DOHH2 (cell line): ENCODE measurements around the gene CPA2.

Experiments
- H3F3A ChIP-seq: fragments of 200-600 bp; sonication (generic), shearing (Covaris generic); 2 replicates; pipeline ENCODE4 v1.6.0; 2016; ENCODE audit warnings: antibody characterized with exemption, mild to moderate bottlenecking; ENCODE audit not compliant: control insufficient read depth, insufficient read depth
- H3K27ac ChIP-seq: fragments of 200-600 bp; sonication (generic); 2 replicates; pipeline ENCODE4 v1.5.1; 2014; ENCODE audit warnings: low read depth, mild to moderate bottlenecking, low read length, moderate library complexity
- H3K27me3 ChIP-seq: fragments of 200-600 bp; sonication (generic); 2 replicates; pipeline ENCODE4 v1.6.1; 2014; ENCODE audit warnings: mild to moderate bottlenecking, low read length, mixed read lengths; ENCODE audit not compliant: control insufficient read depth
- H3K36me3 ChIP-seq: fragments of 200-600 bp; sonication (generic); 2 replicates; pipeline ENCODE4 v1.6.1; 2014; ENCODE audit warnings: mild to moderate bottlenecking, low read length, moderate library complexity, mixed read lengths; ENCODE audit not compliant: control insufficient read depth
- H3K4me1 ChIP-seq: fragments of 200-600 bp; sonication (generic); 2 replicates; pipeline ENCODE4 v1.6.1; 2014; ENCODE audit warnings: mild to moderate bottlenecking, low read length, mixed read lengths; ENCODE audit not compliant: control insufficient read depth
- H3K4me2 ChIP-seq: fragments of 200-600 bp; sonication (generic); 2 replicates; pipeline ENCODE4 v1.6.0; 2014; ENCODE audit warnings: mild to moderate bottlenecking, low read length, moderate library complexity
- H3K4me3 ChIP-seq: fragments of 200-600 bp; sonication (generic); 2 replicates; pipeline ENCODE4 v1.5.1; 2014; ENCODE audit warnings: mild to moderate bottlenecking, low read length, mixed read lengths
- H3K79me2 ChIP-seq: fragments of 200-600 bp; sonication (generic); 2 replicates; pipeline ENCODE4 v1.6.1; 2014; ENCODE audit warnings: mild to moderate bottlenecking, low read length, mixed read lengths; ENCODE audit not compliant: control insufficient read depth
- H3K9me2 ChIP-seq: fragments of 200-600 bp; sonication (generic); replicated peaks from 2 replicates; pipeline ENCODE4 v1.6.1; 2014; ENCODE audit warnings: mild to moderate bottlenecking, low read length, mixed read lengths; ENCODE audit not compliant: control insufficient read depth
- H3K9me3 ChIP-seq: fragments of 200-600 bp; sonication (generic); 2 replicates; pipeline ENCODE4 v1.6.1; 2014; ENCODE audit warnings: antibody characterized with exemption, low read length, mixed read lengths; ENCODE audit not compliant: control insufficient read depth, insufficient read depth
- H4K20me1 ChIP-seq: fragments of 200-600 bp; sonication (generic); 2 replicates; pipeline ENCODE4 v1.6.0; 2014; ENCODE audit warnings: low read depth, mild to moderate bottlenecking, antibody characterized with exemption, low read length, moderate library complexity; ENCODE audit not compliant: control insufficient read depth, insufficient read depth
- CTCF ChIP-seq: fragments of 200-600 bp; sonication (generic); IDR thresholded peaks from one replicate; pipeline ENCODE4 v1.5.1; 2014; ENCODE audit warnings: antibody characterized with exemption, mild to moderate bottlenecking, low read depth, low read length; ENCODE audit not compliant: poor library complexity, severe bottlenecking
- EZH2phosphoT487 ChIP-seq: fragments of 200-600 bp; sonication (generic); IDR thresholded peaks from 2 replicates; pipeline ENCODE4 v1.6.1; 2017; ENCODE audit warnings: borderline replicate concordance, mild to moderate bottlenecking, antibody characterized with exemption, low read length, moderate library complexity, mixed read lengths

CPA2 gene

GRCh38 chr7:130292682-130293257 is 26.1 kb downstream of the CPA2 start, which contains the start of gene CPA4:
TSS of gene CPA4 (plus strand) at chr7:130293161. CDS start at chr7:130293181, 20 bp downstream.
- Histone ChIP-seq H3K36me3 (no peaks in the 10 kb centered on the region), H3K9me3 (no peaks in the 10 kb centered on the region), H3K27ac (no peak within 1 kb of the TSS), H3K4me2 (no peak within 1 kb of the TSS), H3K4me1 (no peaks in the 10 kb centered on the region), H3K9me2 (no peaks in the 10 kb centered on the region), H3F3A (no peaks in the 10 kb centered on the region), H3K79me2 (no peaks in the 10 kb centered on the region), H3K27me3 (no peaks in the 10 kb centered on the region), H4K20me1 (no peaks in the 10 kb centered on the region), H3K4me3 (no peak within 1 kb of the TSS)
- no peak for TF ChIP-seq CTCF
- TF ChIP-seq EZH2phosphoT487 = no peak

GRCh38 chr7:130293521-130293920 is 26.9 kb downstream of the CPA2 start:
- H3K27me3 ChIP-seq = no peaks in the 10 kb centered on the region
- H3K36me3 ChIP-seq = no peaks in the 10 kb centered on the region
- no peaks in the 10 kb centered on the region for H3K9me3 ChIP-seq
- no peaks in the 10 kb centered on the region for H3F3A ChIP-seq
- H3K4me1 ChIP-seq = no peaks in the 10 kb centered on the region
- no peak overlapping the region for H3K4me2 ChIP-seq
- H3K79me2 ChIP-seq = no peaks in the 10 kb centered on the region
- H4K20me1 ChIP-seq = no peaks in the 10 kb centered on the region
- H3K9me2 ChIP-seq = no peaks in the 10 kb centered on the region
- H3K4me3 ChIP-seq = no peak overlapping the region
- TF ChIP-seq EZH2phosphoT487 = no peak
- TF ChIP-seq CTCF = no peak
- H3K27ac ChIP-seq = no peak overlapping the region

- Histone ChIP-seq H3K27me3 (peaks cover 2% of the 10 kb centered on the region; the same call in 1 of the 2 replicates), H3K36me3 (no peaks in the 10 kb centered on the region), H4K20me1 (no peaks in the 10 kb centered on the region), H3K9me2 (no peaks in the 10 kb centered on the region), H3K4me3 (no peak overlapping the region), H3K9me3 (no peaks in the 10 kb centered on the region), H3K4me2 (no peak overlapping the region), H3K4me1 (no peaks in the 10 kb centered on the region), H3K27ac (no peak overlapping the region), H3F3A (no peaks in the 10 kb centered on the region), H3K79me2 (no peaks in the 10 kb centered on the region)
- TF ChIP-seq CTCF (no peak), EZH2phosphoT487 (no peak)
Observed at GRCh38 chr7:130294314-130294713, 27.7 kb downstream of the CPA2 start.
